HL-60 (cell line): ENCODE measurements around the gene ATG4A.

Experiments
- DNase-seq, 2 experiments: peaks; one replicate each; pipeline ENCODE4 v3.0.0-alpha.2; 2010 to 2020; ENCODE audit warnings: low read depth in 1 of 2, low spot score in 1 of 2
- H3K27ac ChIP-seq: fragments of 250-450 bp; sonication (Bioruptor Pico); replicated peaks from 2 replicates; pipeline ENCODE4 v1.5.1; 2020; ENCODE audit warnings: mild to moderate bottlenecking, moderate library complexity
- H3K27me3 ChIP-seq: fragments of 250-450 bp; sonication (Bioruptor Pico); 2 replicates; pipeline ENCODE4 v1.5.1; 2021; ENCODE audit warnings: mild to moderate bottlenecking, moderate library complexity; ENCODE audit not compliant: insufficient read depth, poor library complexity, severe bottlenecking
- H3K4me3 ChIP-seq: replicated peaks from 2 replicates; pipeline ENCODE4 v1.5.1; 2011; ENCODE audit warnings: mild to moderate bottlenecking, control low read depth, low read length; ENCODE audit not compliant: insufficient read depth
- GABPA ChIP-seq: IDR thresholded peaks from 2 replicates; pipeline ENCODE4 v1.6.1; 2012; ENCODE audit warnings: low read depth
- POLR2AphosphoS5 ChIP-seq: IDR thresholded peaks from 2 replicates; pipeline ENCODE4 v1.6.1; 2012; ENCODE audit warnings: low read depth
- SPI1 ChIP-seq: IDR thresholded peaks from 2 replicates; pipeline ENCODE4 v1.6.1; 2012; ENCODE audit warnings: low read depth, mild to moderate bottlenecking, borderline replicate concordance
- TF ChIP-seq, protein P1 (sequence below): IDR thresholded peaks from one replicate; pipeline ENCODE4 v1.5.1; 2011; ENCODE audit warnings: low read length, control low read depth, inconsistent platforms; ENCODE audit not compliant: insufficient read depth
- TF ChIP-seq, protein P2 (sequence below): IDR thresholded peaks from 2 replicates; pipeline ENCODE4 v1.6.1; 2012; ENCODE audit warnings: low read depth; ENCODE audit not compliant: insufficient replicate concordance

The ATG4A gene

DNA sequence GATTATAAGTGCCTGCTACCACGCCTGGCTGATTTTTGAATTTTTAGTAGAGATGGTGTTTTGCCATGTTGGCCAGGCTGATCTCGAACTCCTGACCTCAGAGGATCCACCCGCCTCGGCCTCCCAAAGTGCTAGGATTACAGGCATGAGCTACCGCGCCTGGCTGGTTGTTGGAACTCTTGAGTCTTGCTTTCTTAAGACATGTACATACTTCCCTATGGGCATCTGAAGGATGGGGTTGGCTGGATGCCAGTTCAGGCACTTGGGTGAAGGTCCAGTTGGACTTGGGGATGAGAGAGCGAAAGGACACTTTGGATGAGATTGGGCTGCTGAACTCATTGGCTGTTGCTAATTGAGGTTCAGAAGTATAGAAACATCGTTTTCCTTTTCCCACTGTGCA, 40.5 kb downstream of the ATG4A start:
- H3K27ac ChIP-seq = no peak overlapping the region
- no peak for DNase-seq
- no peaks in the 10 kb centered on the region for H3K27me3 ChIP-seq
- no peak overlapping the region for H3K4me3 ChIP-seq
- no peak for TF ChIP-seq POLR2AphosphoS5
- no peak for TF ChIP-seq GABPA
- TF ChIP-seq, protein P1, sequence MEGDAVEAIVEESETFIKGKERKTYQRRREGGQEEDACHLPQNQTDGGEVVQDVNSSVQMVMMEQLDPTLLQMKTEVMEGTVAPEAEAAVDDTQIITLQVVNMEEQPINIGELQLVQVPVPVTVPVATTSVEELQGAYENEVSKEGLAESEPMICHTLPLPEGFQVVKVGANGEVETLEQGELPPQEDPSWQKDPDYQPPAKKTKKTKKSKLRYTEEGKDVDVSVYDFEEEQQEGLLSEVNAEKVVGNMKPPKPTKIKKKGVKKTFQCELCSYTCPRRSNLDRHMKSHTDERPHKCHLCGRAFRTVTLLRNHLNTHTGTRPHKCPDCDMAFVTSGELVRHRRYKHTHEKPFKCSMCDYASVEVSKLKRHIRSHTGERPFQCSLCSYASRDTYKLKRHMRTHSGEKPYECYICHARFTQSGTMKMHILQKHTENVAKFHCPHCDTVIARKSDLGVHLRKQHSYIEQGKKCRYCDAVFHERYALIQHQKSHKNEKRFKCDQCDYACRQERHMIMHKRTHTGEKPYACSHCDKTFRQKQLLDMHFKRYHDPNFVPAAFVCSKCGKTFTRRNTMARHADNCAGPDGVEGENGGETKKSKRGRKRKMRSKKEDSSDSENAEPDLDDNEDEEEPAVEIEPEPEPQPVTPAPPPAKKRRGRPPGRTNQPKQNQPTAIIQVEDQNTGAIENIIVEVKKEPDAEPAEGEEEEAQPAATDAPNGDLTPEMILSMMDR = no peak
- TF ChIP-seq, protein P2, sequence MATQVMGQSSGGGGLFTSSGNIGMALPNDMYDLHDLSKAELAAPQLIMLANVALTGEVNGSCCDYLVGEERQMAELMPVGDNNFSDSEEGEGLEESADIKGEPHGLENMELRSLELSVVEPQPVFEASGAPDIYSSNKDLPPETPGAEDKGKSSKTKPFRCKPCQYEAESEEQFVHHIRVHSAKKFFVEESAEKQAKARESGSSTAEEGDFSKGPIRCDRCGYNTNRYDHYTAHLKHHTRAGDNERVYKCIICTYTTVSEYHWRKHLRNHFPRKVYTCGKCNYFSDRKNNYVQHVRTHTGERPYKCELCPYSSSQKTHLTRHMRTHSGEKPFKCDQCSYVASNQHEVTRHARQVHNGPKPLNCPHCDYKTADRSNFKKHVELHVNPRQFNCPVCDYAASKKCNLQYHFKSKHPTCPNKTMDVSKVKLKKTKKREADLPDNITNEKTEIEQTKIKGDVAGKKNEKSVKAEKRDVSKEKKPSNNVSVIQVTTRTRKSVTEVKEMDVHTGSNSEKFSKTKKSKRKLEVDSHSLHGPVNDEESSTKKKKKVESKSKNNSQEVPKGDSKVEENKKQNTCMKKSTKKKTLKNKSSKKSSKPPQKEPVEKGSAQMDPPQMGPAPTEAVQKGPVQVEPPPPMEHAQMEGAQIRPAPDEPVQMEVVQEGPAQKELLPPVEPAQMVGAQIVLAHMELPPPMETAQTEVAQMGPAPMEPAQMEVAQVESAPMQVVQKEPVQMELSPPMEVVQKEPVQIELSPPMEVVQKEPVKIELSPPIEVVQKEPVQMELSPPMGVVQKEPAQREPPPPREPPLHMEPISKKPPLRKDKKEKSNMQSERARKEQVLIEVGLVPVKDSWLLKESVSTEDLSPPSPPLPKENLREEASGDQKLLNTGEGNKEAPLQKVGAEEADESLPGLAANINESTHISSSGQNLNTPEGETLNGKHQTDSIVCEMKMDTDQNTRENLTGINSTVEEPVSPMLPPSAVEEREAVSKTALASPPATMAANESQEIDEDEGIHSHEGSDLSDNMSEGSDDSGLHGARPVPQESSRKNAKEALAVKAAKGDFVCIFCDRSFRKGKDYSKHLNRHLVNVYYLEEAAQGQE = no peak
- no peak for TF ChIP-seq SPI1

DNA sequence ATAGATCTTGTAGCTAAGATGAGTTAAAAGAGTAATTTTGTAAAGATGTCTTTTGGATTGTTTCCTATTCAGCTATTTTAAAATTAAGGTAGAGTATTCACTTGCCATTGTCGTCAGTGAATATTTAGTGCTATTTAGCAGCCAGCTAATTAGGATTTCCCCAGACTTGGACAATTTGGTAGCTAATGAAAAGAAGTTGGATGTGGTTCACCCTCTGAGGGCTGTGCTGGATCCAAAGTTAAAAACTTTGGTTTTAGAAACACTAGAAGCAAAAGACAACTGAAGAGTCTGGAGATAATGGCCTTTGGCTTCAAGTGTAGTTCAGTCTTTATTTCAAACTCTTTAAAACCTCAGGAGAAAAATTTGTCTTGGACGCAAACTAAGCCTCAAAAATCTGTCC, 41.3 kb downstream of the ATG4A start:
- no peak for DNase-seq
- TF ChIP-seq GABPA = no peak
- TF ChIP-seq POLR2AphosphoS5 = no peak
- no peak for TF ChIP-seq SPI1
- Histone ChIP-seq H3K4me3 (no peak overlapping the region), H3K27ac (no peak overlapping the region), H3K27me3 (no peaks in the 10 kb centered on the region)

DNA sequence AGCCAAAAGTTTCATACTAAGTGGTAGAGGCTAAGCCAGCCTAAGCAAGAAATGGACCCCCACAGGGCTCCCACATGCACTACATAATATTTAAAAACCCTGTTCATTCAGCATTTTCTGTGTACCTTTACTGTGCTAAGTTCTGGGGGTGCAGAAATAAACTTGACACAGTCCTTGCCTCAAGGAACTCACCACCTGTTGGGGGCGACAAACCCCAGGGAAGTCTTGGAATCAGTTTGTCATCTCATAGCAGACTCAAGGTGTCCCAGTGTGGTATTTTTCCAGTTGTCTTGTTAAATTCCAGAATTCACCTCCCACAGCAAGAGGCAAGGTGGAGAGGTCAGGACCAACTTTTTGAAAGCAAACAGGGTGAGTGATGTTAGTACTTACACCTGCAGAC, 43.1 kb downstream of the ATG4A start:
- H3K27ac ChIP-seq = no peak overlapping the region
- H3K27me3 ChIP-seq = no peaks in the 10 kb centered on the region
- no peak overlapping the region for H3K4me3 ChIP-seq
- DNase-seq = no peak
- TF ChIP-seq, protein P1 = no peak
- TF ChIP-seq GABPA = no peak
- TF ChIP-seq POLR2AphosphoS5 = no peak
- TF ChIP-seq SPI1 = no peak
- TF ChIP-seq, protein P2 = no peak

DNA sequence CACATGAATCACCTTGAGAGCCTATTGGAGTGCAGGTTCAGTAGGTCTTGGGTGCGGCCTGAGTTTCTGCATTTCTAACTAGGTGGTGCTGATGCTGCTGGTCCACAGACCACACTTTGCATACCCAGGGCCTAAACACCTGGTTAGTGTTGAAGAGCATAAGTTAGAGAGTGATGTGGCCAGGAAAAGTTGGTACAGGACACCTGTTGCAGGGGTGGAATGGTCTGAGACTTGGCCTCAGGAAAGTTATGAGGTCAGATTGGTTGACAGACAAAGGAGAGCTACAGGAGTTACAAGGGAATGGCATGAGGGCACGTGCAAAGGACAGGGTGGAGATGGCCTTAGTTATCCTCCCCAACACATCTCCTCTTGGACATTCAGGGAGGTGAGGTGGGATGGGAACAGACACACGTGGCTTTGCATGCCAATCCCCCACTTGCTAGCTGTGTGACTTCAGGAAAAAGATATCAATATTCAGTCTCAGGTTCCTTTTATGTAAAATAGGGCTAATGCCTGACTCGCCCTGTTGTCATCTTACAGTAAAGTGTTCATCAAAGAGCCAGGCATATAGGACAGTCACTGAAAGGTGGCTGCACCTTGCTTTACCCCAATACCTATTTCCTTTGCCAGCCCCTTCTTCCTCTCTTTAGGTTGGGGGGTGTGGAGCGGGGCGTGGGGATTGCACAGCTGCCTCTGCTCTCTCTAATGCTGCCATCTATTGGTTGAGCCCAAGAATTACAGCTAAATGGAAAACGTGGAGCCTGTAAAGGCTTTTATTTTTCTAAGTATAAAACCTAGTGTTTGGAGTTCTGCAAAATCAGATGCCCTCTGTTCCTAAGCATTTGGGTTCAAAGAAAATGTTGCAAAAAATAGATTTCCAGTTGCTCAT, 47.5 kb downstream of the ATG4A start:
- no peak overlapping the region for H3K4me3 ChIP-seq
- H3K27me3 ChIP-seq = no peaks in the 10 kb centered on the region
- no peak for DNase-seq
- TF ChIP-seq SPI1 = no peak
- TF ChIP-seq POLR2AphosphoS5 = no peak
- TF ChIP-seq, protein P1 = no peak
- TF ChIP-seq, protein P2 = no peak
- TF ChIP-seq GABPA = no peak
- no peak overlapping the region for H3K27ac ChIP-seq
